Thymus (tissue), 11 donors: ENCODE measurements around the gene TM4SF1. TPM values are rescaled to one million over a fixed set of nuclear protein-coding genes. Genes with fewer than 3 reads are reported as not detected.
"Not testable (repeated sequence)": the region's sequence is repeated elsewhere in the genome, so short reads cannot be mapped to it uniquely, and the experiment has no call there.

Experiments used
- DNase-seq, 9 donors: peaks; one replicate each; pipeline ENCODE4 v3.0.0-alpha.2; 2013; ENCODE audit warnings: low spot score in 9 of 9, low read depth in 6 of 9, missing footprints in 1 of 9
- H3K27ac ChIP-seq, 2 donors: one replicate each; pipeline ENCODE4 v1.5.1; 2013; ENCODE audit warnings: control low read depth in 1 of 2, low read depth in 1 of 2, low read length in 1 of 2, mild to moderate bottlenecking in 1 of 2, moderate library complexity in 1 of 2
- H3K27me3 ChIP-seq, 2 donors: one replicate each; pipeline ENCODE4 v1.5.1; 2013; ENCODE audit warnings: low read length in 1 of 2; ENCODE audit not compliant: control insufficient read depth in 2 of 2, insufficient read depth in 1 of 2
- H3K36me3 ChIP-seq, 2 donors: one replicate each; pipeline ENCODE4 v1.5.1; 2013; ENCODE audit warnings: low read length in 1 of 2, mild to moderate bottlenecking in 1 of 2, moderate library complexity in 1 of 2; ENCODE audit not compliant: control insufficient read depth in 2 of 2, insufficient read depth in 2 of 2
- H3K4me1 ChIP-seq, 2 donors: one replicate each; pipeline ENCODE4 v1.5.1; 2013; ENCODE audit warnings: low read length in 2 of 2; ENCODE audit not compliant: control insufficient read depth in 2 of 2, insufficient read depth in 2 of 2
- H3K4me3 ChIP-seq, 2 donors: one replicate each; pipeline ENCODE4 v1.5.1; 2013; ENCODE audit warnings: low read length in 2 of 2, control low read depth in 1 of 2, mild to moderate bottlenecking in 1 of 2
- H3K9me3 ChIP-seq, 2 donors: one replicate each; pipeline ENCODE4 v1.5.1; 2013; ENCODE audit warnings: low read length in 1 of 2, mild to moderate bottlenecking in 1 of 2; ENCODE audit not compliant: control insufficient read depth in 2 of 2, insufficient read depth in 1 of 2
- WGBS: extraction: QIAGEN DNeasy Blood & Tissue Kit; methylation state at CpG from one replicate; pipeline ENCODE4 v1.1.7; 2013; 5-methylcytosine and 5-hydroxymethylcytosine counted together
- polyA plus RNA-seq: library from polyadenylated mRNA; stranded (reverse); fragments of 200-250 nt; gene quantifications from one replicate; pipeline ENCODE4 v1.2.3, GENCODE V29; 2013
- total RNA-seq: library from RNA; stranded (reverse); fragments of 120-200 nt; gene quantifications from one replicate; pipeline ENCODE4 v1.2.4, GENCODE V29; 2013
- donor health status: healthy.

Gene TM4SF1
- total and polyA plus RNA-seq, 2 donors: 12.9 to 38.8 TPM

GRCh38 chr3:149342413-149343380, 34.8 kb downstream of the TM4SF1 start:
- Histone ChIP-seq H3K36me3 (no peaks in the 10 kb centered on the region), H3K27ac (no peak overlapping the region), H3K4me1 (no peaks in the 10 kb centered on the region), H3K27me3 (no peaks in the 10 kb centered on the region), H3K4me3 (no peak overlapping the region), H3K9me3 (no peaks in the 10 kb centered on the region)
- DNase-seq: no peak
- 72% methylated on average over 4 of the region's 4 CpGs for WGBS

DNA sequence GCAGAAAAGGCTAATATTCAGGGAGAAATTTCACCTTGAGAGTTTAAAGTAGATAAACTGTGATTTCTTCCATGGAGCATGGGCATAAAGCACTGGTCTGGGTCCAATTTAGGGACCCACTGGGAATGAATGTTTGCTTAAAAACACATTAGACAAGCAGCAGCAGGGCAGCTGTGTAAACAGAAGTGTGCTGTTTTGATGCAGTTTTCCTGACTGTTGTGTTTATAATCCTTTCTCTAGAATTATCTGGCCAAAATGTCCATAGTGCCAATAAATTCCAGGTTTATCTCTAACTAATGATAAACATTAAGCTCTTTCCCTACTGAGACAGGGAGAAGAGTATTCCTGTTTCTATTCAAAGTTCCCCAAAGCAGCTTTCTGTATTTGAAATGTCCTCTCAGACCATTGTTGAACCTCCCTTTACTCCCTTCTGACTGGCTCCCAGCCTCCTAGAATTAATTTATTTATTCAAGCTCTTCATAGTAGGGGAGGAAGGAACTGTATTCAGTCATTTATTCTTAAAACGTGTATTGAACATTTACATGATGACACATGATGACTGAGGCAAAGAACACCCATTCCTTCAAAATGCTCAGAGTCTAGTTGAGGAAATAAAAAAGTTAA, 37.0 kb downstream of the TM4SF1 start:
- no peak overlapping the region for H3K27ac ChIP-seq
- no peaks in the 10 kb centered on the region for H3K9me3 ChIP-seq
- 20% methylated on average over 1 of the region's 1 CpG for WGBS
- H3K36me3 ChIP-seq: no peaks in the 10 kb centered on the region
- H3K27me3 ChIP-seq: no peaks in the 10 kb centered on the region
- no peaks in the 10 kb centered on the region for H3K4me1 ChIP-seq
- H3K4me3 ChIP-seq: no peak overlapping the region
- DNase-seq: no peak

- no peak for DNase-seq
- Histone ChIP-seq H3K36me3 (no peaks in the 10 kb centered on the region), H3K4me3 (no peak overlapping the region), H3K27ac (no peak overlapping the region), H3K4me1 (no peaks in the 10 kb centered on the region), H3K9me3 (no peaks in the 10 kb centered on the region), H3K27me3 (no peaks in the 10 kb centered on the region)
- 21% methylated on average over 5 of the region's 5 CpGs for WGBS
Measured at GRCh38 chr3:149339931-149340309, 37.5 kb downstream of the TM4SF1 start.

- not testable (repeated sequence) for H3K27ac ChIP-seq, H3K36me3 ChIP-seq, H3K4me3 ChIP-seq, DNase-seq, H3K27me3 ChIP-seq, H3K9me3 ChIP-seq, H3K4me1 ChIP-seq
- 93% methylated on average over 1 of the region's 1 CpG for WGBS
Measured at GRCh38 chr3:149337486-149337885, 40.0 kb downstream of the TM4SF1 start.

GRCh38 chr3:149336925-149337324, 40.5 kb downstream of the TM4SF1 start:
- H3K36me3 ChIP-seq: no peaks in the 10 kb centered on the region
- H3K4me1 ChIP-seq: no peaks in the 10 kb centered on the region
- H3K27ac ChIP-seq: no peak overlapping the region
- DNase-seq: no peak
- H3K9me3 ChIP-seq: no peaks in the 10 kb centered on the region
- H3K4me3 ChIP-seq: no peak overlapping the region
- H3K27me3 ChIP-seq: no peaks in the 10 kb centered on the region

GRCh38 chr3:149333176-149333859, 44.1 kb downstream of the TM4SF1 start, which contains the start of gene TM4SF18:
TM4SF18 (minus strand) TSS chr3:149333636; CDS start chr3:149333382, 254 bp downstream.
- Histone ChIP-seq H3K36me3 (no peaks in the 10 kb centered on the region), H3K9me3 (no peaks in the 10 kb centered on the region), H3K4me3 (no peak within 1 kb of the TSS), H3K4me1 (no peaks in the 10 kb centered on the region), H3K27ac (no peak within 1 kb of the TSS), H3K27me3 (no peaks in the 10 kb centered on the region)
- DNase-seq: no peak
- 95% methylated on average over 11 of the region's 11 CpGs for WGBS

DNA sequence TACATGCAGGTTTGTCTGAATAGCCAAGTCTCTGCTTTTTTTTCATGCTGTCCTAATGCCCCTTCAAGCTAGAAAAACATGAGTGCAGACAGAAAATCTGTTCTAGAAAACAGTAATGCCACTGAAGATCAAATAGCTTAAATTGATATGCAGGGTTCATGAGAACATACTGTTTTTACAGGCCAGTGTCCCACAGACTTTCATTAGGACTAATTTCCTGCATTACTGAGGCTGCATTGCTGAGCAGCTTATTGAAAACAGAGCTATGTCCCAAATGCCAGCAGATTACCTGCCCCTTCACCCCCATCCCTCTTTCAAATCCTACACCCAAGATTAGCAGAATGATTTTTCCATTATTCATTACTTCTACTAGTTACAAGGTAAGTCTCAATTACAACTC, 44.7 kb downstream of the TM4SF1 start:
- Histone ChIP-seq H3K27ac (no peak overlapping the region), H3K9me3 (no peaks in the 10 kb centered on the region), H3K36me3 (no peaks in the 10 kb centered on the region), H3K27me3 (no peaks in the 10 kb centered on the region), H3K4me1 (no peaks in the 10 kb centered on the region), H3K4me3 (no peak overlapping the region)
- no peak for DNase-seq

- 33% methylated on average over 1 of the region's 1 CpG for WGBS
- DNase-seq: no peak
- H3K4me3 ChIP-seq: no peak overlapping the region
- H3K9me3 ChIP-seq: no peaks in the 10 kb centered on the region
- H3K27ac ChIP-seq: no peak overlapping the region
- no peaks in the 10 kb centered on the region for H3K4me1 ChIP-seq
- H3K27me3 ChIP-seq: no peaks in the 10 kb centered on the region
- no peaks in the 10 kb centered on the region for H3K36me3 ChIP-seq
Measured at GRCh38 chr3:149332227-149332765, 45.2 kb downstream of the TM4SF1 start.

DNA sequence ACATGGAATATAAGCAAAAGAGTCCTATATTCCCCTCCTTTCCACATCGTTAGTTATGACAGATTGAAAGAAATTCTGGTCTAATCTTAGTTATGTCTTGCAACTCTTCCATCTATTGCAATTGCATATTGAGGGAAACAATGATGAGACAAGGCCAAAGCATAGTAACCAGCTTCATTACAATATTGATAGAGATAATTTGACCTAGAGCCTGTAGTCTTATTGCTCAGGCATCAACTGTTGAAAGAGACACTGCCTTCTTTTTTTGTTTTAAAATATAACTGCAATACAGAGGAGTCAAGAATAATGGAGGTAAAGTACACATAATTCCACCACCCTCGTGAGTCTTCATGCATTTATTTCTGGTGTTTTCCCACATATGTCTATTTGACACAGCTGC, 46.1 kb downstream of the TM4SF1 start:
- no peak overlapping the region for H3K27ac ChIP-seq

More for the DNA sequence above, 46.1 kb downstream of the TM4SF1 start:
- H3K9me3 ChIP-seq: no peaks in the 10 kb centered on the region
- H3K4me3 ChIP-seq: no peak overlapping the region
- H3K36me3 ChIP-seq: no peaks in the 10 kb centered on the region
- no peaks in the 10 kb centered on the region for H3K27me3 ChIP-seq
- H3K4me1 ChIP-seq: no peaks in the 10 kb centered on the region
- no peak for DNase-seq
- 94% methylated on average over 2 of the region's 2 CpGs for WGBS
